PFSK-1 (cell line): ENCODE data around the gene IGSF21.

ENCODE experiments used
- FOXP2 ChIP-seq: optimal IDR thresholded peaks from 2 replicates; pipeline ENCODE3; 2011; ENCODE audit warnings: borderline replicate concordance, control low read depth, inconsistent platforms; ENCODE audit not compliant: insufficient read depth; ENCODE audit errors: extremely low read length, extremely low read depth
- POLR2AphosphoS5 ChIP-seq: IDR thresholded peaks from 2 replicates; pipeline ENCODE4 v1.6.1; 2012; ENCODE audit warnings: low read depth, mild to moderate bottlenecking, control low read depth, low read length, moderate library complexity
- SIN3A ChIP-seq: IDR thresholded peaks from 2 replicates; pipeline ENCODE4 v1.6.1; 2012; ENCODE audit warnings: mild to moderate bottlenecking, low read length, moderate library complexity, borderline replicate concordance; ENCODE audit not compliant: insufficient read depth
- TAF1 ChIP-seq: IDR thresholded peaks from 2 replicates; pipeline ENCODE4 v1.6.1; 2012; ENCODE audit warnings: low read length, control low read depth, borderline replicate concordance; ENCODE audit not compliant: insufficient read depth
- TF ChIP-seq, protein P1 (sequence below), 2 experiments: IDR thresholded peaks; 2 replicates each; pipeline versions ENCODE4 v1.6.1 to v1.8.0; 2011 to 2012; ENCODE audit warnings: low read depth in 2 of 2, low read length in 2 of 2, control low read depth in 1 of 2, inconsistent platforms in 1 of 2, mild to moderate bottlenecking in 1 of 2, moderate library complexity in 1 of 2; ENCODE audit not compliant: insufficient read depth in 1 of 2

The IGSF21 gene

DNA sequence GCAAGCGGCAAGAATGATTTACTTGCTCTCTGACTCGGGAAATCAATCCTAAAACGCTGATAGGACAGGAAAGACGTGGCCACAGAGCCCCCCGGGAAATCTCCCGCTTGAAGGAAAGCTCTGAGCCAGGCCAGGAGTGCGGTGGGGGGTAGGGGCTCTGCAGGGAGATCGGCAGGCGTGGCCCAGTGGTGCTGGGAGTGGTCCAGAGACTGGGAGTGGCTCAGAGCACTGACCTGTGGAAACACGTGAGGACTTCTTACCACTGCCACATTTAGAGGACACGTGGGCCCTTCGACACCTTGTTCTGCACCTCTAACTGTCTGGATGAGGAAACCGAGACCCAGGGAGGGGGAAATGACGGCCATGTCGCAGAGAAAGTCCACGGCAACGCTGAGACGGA is 243.1 kb downstream of the IGSF21 start:
- TF ChIP-seq POLR2AphosphoS5 (no peak), TAF1 (no peak), SIN3A (no peak), FOXP2 (no peak)
- TF ChIP-seq, protein P1, sequence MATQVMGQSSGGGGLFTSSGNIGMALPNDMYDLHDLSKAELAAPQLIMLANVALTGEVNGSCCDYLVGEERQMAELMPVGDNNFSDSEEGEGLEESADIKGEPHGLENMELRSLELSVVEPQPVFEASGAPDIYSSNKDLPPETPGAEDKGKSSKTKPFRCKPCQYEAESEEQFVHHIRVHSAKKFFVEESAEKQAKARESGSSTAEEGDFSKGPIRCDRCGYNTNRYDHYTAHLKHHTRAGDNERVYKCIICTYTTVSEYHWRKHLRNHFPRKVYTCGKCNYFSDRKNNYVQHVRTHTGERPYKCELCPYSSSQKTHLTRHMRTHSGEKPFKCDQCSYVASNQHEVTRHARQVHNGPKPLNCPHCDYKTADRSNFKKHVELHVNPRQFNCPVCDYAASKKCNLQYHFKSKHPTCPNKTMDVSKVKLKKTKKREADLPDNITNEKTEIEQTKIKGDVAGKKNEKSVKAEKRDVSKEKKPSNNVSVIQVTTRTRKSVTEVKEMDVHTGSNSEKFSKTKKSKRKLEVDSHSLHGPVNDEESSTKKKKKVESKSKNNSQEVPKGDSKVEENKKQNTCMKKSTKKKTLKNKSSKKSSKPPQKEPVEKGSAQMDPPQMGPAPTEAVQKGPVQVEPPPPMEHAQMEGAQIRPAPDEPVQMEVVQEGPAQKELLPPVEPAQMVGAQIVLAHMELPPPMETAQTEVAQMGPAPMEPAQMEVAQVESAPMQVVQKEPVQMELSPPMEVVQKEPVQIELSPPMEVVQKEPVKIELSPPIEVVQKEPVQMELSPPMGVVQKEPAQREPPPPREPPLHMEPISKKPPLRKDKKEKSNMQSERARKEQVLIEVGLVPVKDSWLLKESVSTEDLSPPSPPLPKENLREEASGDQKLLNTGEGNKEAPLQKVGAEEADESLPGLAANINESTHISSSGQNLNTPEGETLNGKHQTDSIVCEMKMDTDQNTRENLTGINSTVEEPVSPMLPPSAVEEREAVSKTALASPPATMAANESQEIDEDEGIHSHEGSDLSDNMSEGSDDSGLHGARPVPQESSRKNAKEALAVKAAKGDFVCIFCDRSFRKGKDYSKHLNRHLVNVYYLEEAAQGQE (IDR thresholded peaks at IDR 0.05; ENCODE audit: insufficient read depth in 1 of 2, low read depth in 2 of 2, low read length in 2 of 2): no peak

DNA sequence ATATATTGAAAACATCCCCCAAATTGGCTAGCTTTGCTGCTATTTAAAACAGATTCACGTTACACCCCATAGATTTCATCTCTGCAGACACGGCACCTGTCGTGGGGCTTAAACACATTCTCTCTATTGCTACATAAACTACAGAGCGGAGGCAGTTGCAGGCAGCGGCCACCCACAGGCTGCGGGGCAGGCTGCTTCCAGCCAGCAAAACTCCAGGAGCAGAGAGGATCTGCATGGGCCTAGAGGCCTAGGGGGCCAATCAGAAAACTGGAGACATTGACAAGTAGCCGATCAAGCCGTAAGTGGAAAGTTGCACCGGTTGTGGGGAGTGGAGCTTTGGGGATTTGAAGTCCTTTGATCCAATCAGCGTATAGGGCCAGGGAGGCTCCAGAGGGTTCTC is 244.1 kb downstream of the IGSF21 start:
- TF ChIP-seq, protein P1 (IDR thresholded peaks at IDR 0.05; ENCODE audit: insufficient read depth in 1 of 2, low read depth in 2 of 2, low read length in 2 of 2): no peak
- no peak for TF ChIP-seq SIN3A
- TF ChIP-seq TAF1: no peak
- TF ChIP-seq POLR2AphosphoS5: no peak
- no peak for TF ChIP-seq FOXP2

DNA sequence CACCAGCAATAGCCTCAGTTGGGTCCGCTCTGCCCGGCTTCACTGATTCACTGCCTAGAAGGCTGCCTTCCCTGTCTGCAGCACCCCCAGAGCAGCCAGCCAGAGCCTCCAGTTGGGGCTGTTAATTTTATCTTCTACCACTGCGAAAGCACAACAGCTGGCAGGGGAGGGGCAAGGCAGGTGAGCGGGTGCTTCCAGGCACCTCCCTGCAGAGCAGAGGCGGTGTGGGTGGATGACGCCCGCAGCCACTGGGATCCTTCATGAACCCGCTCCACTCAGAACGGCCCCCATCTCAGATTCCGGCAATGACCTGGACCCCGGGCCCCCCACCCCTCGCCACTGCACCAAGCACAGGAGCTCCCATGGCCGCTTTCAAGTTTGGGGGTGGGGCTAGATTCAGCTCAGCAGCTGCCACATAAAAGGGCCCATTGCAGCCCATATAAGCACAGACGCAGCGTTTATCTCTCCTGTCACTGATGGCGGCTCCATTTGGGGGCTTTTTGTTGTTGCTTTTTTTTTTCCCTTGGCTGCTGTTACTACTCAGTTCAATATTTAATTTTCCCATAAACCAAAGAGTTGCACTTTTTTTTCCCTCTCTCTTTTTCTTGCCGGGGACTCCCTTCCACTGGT is 245.2 kb downstream of the IGSF21 start:
- TF ChIP-seq TAF1 (no peak), FOXP2 (no peak), POLR2AphosphoS5 (no peak), SIN3A (no peak)
- TF ChIP-seq, protein P1 (IDR thresholded peaks at IDR 0.05; ENCODE audit: insufficient read depth in 1 of 2, low read depth in 2 of 2, low read length in 2 of 2): no peak

DNA sequence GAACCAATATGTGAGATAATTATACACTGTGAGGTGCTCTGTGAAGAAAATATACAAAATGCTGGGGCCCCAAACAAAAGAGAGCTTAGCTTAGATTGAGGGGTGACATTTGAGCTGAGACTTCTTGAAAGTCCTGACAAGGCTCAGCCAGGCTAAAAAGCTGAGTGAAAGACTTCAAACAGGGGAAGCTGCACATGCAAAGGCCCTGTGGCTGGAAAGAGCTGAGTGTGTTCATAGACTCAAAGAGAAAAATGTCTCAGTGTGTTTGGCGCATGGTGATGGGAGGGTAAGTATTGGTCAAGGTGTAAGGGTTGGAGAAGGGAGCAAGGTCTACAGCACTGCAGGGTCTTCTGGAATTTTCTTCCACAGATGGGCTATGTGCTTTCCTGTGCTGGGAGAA is 245.9 kb downstream of the IGSF21 start:
- TF ChIP-seq POLR2AphosphoS5 (no peak), FOXP2 (no peak), SIN3A (no peak), TAF1 (no peak)
- TF ChIP-seq, protein P1 (IDR thresholded peaks at IDR 0.05; ENCODE audit: insufficient read depth in 1 of 2, low read depth in 2 of 2, low read length in 2 of 2): no peak
